Tibial nerve (tissue), 4 donors: ENCODE measurements around the gene RANBP9. TPM values are rescaled to one million over a fixed set of nuclear protein-coding genes. Genes with fewer than 3 reads are reported as not detected.

Experiments
- DNase-seq, 2 donors: peaks; one replicate each; pipeline ENCODE4 v3.0.0-alpha.2; 2019; ENCODE audit warnings: low spot score in 2 of 2
- H3K27ac ChIP-seq, 4 donors: fragments of 200-600 bp; sonication (generic) in 3 of 4; one replicate each; pipeline ENCODE4 v1.5.1; 2017 to 2019; ENCODE audit warnings: mild to moderate bottlenecking in 1 of 4
- H3K27me3 ChIP-seq, 2 donors: fragments of 200-600 bp; sonication (generic) in 1 of 2; one replicate each; pipeline versions ENCODE4 v1.5.1 to v1.6.0; 2017 to 2019
- H3K36me3 ChIP-seq, 3 donors: fragments of 200-600 bp; sonication (generic); one replicate each; pipeline ENCODE4 v1.5.1; 2018 to 2019
- H3K4me1 ChIP-seq, 4 donors: fragments of 200-600 bp; sonication (generic) in 3 of 4; one replicate each; pipeline ENCODE4 v1.5.1; 2017 to 2019
- H3K4me3 ChIP-seq, 4 donors: fragments of 200-600 bp; sonication (generic) in 3 of 4; one replicate each; pipeline ENCODE4 v1.5.1; 2017 to 2019; ENCODE audit warnings: mild to moderate bottlenecking in 1 of 4, moderate library complexity in 1 of 4
- H3K9me3 ChIP-seq, 4 donors: fragments of 200-600 bp; sonication (generic) in 3 of 4; one replicate each; pipeline ENCODE4 v1.5.1; 2017 to 2019
- EP300 ChIP-seq, 2 donors: sonication (generic); formaldehyde crosslinking; IDR thresholded peaks; one replicate each; pipeline ENCODE4 v1.6.1; 2017; ENCODE audit warnings: antibody characterized with exemption in 2 of 2, mild to moderate bottlenecking in 1 of 2
- POLR2A ChIP-seq, 2 donors: fragments of 450-650 bp; IDR thresholded peaks; one replicate each; pipeline ENCODE4 v1.6.1; 2017; ENCODE audit warnings: antibody characterized with exemption in 2 of 2, mild to moderate bottlenecking in 2 of 2, moderate library complexity in 2 of 2
- whole genome bisulfite sequencing, 2 donors: methylation state at CpG; one replicate each; pipeline ENCODE4 v1.1.5; 2018; 5-methylcytosine and 5-hydroxymethylcytosine counted together
- total RNA-seq, 4 donors: library from RNA; depleted of rRNA; stranded (reverse); fragments of >200 nt; gene quantifications; one replicate each; pipeline ENCODE4 v1.1.0, GENCODE V29; 2016
- TF ChIP-seq, protein P1 (sequence below), 5 experiments: fragments of 200-600 bp in 3 of 5; fragments of 450-650 bp in 2 of 5; sonication (generic) in 3 of 5; IDR thresholded peaks; one replicate each; pipeline ENCODE4 v1.5.1; 2016 to 2019; ENCODE audit warnings: antibody characterized with exemption in 5 of 5, mild to moderate bottlenecking in 3 of 5, moderate library complexity in 2 of 5

The RANBP9 gene
- total RNA-seq = 10 to 100 TPM; 28.5 to 38.4 (median 37.7) TPM

DNA sequence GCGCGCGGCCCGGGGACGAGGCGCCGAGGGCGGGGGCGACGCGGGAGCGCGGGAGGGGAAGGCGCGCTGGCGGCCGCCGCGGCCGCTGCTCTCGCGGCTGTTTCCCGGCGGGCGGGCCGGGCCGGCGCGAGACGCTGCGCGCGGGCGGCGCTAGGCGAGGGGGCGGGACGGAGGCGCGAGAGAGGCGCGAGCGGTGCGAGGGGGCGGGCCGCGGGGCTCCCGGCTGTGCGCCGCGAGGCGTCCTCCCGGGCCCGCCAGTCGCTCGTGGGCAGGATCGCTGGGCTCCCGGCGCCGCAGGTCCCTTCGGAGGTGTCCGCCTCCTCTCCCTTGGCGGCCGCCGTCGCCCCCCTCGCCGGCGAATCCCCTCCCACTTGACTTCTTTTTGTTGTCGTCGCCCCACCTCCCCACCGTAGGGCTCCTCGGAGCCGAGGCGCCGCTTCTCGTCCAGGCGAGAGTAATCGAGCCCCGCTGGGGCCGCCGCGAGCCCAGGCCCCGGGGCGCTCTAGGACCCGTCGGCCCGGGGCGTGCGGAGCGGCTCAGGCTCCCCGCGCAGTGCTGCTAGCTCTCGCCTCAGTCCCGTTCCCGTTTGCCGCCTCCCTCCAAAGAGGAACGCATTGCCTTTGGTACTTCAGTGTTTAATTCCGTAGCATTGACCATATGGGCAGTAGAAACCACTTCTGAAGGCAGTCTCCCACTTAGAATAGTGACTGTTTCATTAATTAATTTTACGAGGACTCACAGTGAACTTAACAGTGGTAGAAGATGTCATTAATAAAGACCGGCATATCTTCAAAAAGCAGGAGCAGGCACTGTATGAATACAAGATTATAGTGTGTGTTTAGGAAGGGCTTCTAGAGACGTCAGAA, at the start of gene RANBP9:
Gene RANBP9, minus strand, starts transcription at position 103 of the 866 bp plus-strand sequence. CDS start 330 bp downstream, outside the sequence.
- no peaks in the 10 kb centered on the region for H3K36me3 ChIP-seq
- WGBS, 2 donors = 0% methylated on average over 16 to 48 of the region's 102 CpGs
- H3K27me3 ChIP-seq = no peaks in the 10 kb centered on the region
- H3K4me1 ChIP-seq = peaks cover 0 to 28% (median 20%) of the 10 kb centered on the region in 4 donors
- H3K4me3 ChIP-seq = peak within 1 kb of the TSS; percentile 64 to 94 (median 86)
- TF ChIP-seq, protein P1, sequence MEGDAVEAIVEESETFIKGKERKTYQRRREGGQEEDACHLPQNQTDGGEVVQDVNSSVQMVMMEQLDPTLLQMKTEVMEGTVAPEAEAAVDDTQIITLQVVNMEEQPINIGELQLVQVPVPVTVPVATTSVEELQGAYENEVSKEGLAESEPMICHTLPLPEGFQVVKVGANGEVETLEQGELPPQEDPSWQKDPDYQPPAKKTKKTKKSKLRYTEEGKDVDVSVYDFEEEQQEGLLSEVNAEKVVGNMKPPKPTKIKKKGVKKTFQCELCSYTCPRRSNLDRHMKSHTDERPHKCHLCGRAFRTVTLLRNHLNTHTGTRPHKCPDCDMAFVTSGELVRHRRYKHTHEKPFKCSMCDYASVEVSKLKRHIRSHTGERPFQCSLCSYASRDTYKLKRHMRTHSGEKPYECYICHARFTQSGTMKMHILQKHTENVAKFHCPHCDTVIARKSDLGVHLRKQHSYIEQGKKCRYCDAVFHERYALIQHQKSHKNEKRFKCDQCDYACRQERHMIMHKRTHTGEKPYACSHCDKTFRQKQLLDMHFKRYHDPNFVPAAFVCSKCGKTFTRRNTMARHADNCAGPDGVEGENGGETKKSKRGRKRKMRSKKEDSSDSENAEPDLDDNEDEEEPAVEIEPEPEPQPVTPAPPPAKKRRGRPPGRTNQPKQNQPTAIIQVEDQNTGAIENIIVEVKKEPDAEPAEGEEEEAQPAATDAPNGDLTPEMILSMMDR (IDR thresholded peaks at IDR 0.05) = peak in 1 of 5 experiments; percentile 24
- TF ChIP-seq EP300 (IDR thresholded peaks at IDR 0.05) (peak in 1 of 2 donors; percentile 90), POLR2A (IDR thresholded peaks at IDR 0.05) (peak in 1 of 2 donors; percentile 79)
- peak within 1 kb of the TSS; percentile 89 to 98 (median 96) for H3K27ac ChIP-seq
- no peaks in the 10 kb centered on the region for H3K9me3 ChIP-seq
- peak; percentile 63 to 73 for DNase-seq

DNA sequence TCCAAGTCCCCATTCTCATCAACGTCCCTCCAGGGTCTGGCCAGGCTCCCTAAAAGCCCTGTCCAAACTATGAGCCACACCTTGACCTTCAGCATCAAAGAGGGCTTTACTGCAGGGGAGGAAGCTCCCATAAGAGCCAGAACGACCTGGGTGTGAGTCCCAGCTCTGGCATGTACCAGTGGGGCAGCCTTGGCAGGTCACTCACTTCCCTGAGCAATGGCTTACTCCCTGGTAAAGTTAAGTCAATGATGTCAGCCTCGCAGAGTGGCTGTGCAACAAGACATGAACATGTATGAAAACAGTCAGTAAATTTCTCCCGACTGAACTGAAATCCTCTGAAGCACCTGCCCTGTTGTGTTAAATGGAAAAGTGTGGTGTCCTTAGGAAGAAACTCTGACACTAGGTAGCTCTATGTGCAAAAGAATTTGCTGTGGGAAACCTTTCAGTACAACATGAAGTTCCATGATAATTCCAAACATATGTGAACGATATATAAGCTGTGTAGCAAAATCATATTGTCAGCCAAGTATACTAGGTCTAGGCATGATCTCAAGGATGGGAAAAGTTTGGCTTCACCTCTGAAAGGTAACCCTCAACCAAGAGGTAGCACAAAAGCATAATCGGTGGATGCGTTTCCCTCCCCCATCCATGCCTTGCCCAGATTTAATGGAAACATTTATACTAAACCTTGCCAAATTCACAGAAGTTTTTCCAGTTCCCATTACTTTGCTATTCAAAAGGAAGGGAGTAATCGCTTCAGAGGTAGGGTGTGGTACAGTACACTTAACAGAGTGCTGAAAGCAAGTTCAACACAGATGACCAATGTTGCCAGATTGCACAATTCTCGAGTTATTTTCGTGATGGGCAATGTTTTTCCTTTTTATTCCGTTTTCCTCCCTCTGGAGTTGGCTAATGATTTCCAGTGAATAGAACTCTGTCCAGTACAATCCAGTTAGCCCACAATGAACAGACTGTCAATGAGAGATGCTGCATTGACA, 49.0 kb upstream of the RANBP9 start:
- peaks cover 0 to 34% (median 26%) of the 10 kb centered on the region in 4 donors for H3K4me1 ChIP-seq
- H3K9me3 ChIP-seq = peaks cover 0 to 6% (median 0%) of the 10 kb centered on the region in 4 donors
- H3K36me3 ChIP-seq = no peaks in the 10 kb centered on the region
- H3K4me3 ChIP-seq = no peak overlapping the region
- no peak for TF ChIP-seq POLR2A (IDR thresholded peaks at IDR 0.05)
- TF ChIP-seq EP300 (IDR thresholded peaks at IDR 0.05) = peak; percentile 79 to 95
- TF ChIP-seq, protein P1 (IDR thresholded peaks at IDR 0.05) = no peak
- DNase-seq = peak in 1 of 2 donors; percentile 76
- peak overlapping the region in 3 of 4 donors; percentile 10 to 83 (median 82) for H3K27ac ChIP-seq
- 46 to 51% methylated on average over 11 of the region's 11 CpGs for WGBS, 2 donors
- H3K27me3 ChIP-seq = no peaks in the 10 kb centered on the region

DNA sequence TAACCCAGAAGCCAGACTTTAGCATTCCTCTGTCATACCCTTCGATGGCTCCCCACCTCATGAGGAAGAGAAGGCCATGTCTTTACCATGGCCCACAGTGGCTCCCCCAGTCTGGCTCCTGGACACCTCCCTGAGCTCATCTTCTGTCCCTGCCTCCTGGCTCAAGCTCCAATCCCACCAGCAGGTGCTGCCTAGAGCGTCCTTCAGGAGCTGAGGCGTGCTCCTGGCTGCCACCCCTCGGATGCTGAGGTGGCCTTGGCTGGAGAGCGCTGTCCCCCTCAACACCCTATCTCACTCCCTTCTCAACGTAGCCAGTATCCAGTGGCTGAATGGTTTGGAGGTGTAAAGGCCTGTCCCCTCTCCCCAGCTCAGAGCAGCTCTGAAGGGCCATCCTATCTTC, 47.4 kb upstream of the RANBP9 start:
- Histone ChIP-seq H3K27ac (no peak overlapping the region), H3K4me1 (peaks cover 0 to 34% (median 26%) of the 10 kb centered on the region in 4 donors), H3K36me3 (no peaks in the 10 kb centered on the region), H3K4me3 (no peak overlapping the region), H3K9me3 (peaks cover 0 to 2% (median 0%) of the 10 kb centered on the region in 4 donors), H3K27me3 (no peaks in the 10 kb centered on the region)
- 86 to 92% methylated on average over 6 of the region's 6 CpGs for WGBS, 2 donors
- DNase-seq = no peak
- TF ChIP-seq EP300 (IDR thresholded peaks at IDR 0.05) (no peak), POLR2A (IDR thresholded peaks at IDR 0.05) (no peak)
- TF ChIP-seq, protein P1 (IDR thresholded peaks at IDR 0.05) = no peak

DNA sequence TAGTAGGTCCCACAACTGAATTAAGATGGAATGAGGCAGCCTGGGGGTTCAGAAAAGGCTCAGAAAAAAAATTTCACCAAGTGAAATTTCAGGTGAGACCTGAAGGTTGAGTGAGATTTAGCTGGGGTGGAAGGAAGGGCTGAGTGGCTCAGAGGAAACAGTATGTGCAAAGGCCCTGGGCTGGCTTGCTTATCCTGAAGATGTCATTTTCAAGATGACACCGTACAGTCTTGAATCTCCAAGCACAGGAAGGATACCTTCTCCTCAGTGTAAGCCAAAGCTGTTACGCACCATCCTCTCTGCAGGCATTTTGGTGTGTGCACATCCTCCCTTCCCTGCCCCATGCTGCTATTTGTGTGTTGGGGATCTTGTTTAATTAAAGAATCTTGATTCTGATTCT, 43.0 kb upstream of the RANBP9 start:
- Histone ChIP-seq H3K27ac (no peak overlapping the region), H3K9me3 (no peaks in the 10 kb centered on the region), H3K36me3 (no peaks in the 10 kb centered on the region), H3K27me3 (no peaks in the 10 kb centered on the region), H3K4me1 (no peaks in the 10 kb centered on the region), H3K4me3 (no peak overlapping the region)
- 88 to 93% methylated on average over 2 of the region's 2 CpGs for WGBS, 2 donors
- no peak for DNase-seq
- no peak for TF ChIP-seq EP300 (IDR thresholded peaks at IDR 0.05)
- TF ChIP-seq POLR2A (IDR thresholded peaks at IDR 0.05) = no peak
- TF ChIP-seq, protein P1 (IDR thresholded peaks at IDR 0.05) = no peak
